HT1080 (cell line): Measurements from ENCODE around the gene NFATC2. TPM values are rescaled to one million over a fixed set of nuclear protein-coding genes. Genes with fewer than 3 reads are reported as not detected.

ENCODE experiments used
- DNase-seq: peaks from one replicate; pipeline ENCODE4 v3.0.0-alpha.2; 2015; ENCODE audit warnings: low read depth
- total RNA-seq: library from RNA; depleted of rRNA; stranded (reverse); fragments of >200 nt; shearing (Covaris generic); gene quantifications from 2 replicates; pipeline ENCODE4 v1.2.3, GENCODE V29; 2014

The NFATC2 gene
- total RNA-seq, 1 experiment from 2014 or later, result 0.23 TPM

DNA sequence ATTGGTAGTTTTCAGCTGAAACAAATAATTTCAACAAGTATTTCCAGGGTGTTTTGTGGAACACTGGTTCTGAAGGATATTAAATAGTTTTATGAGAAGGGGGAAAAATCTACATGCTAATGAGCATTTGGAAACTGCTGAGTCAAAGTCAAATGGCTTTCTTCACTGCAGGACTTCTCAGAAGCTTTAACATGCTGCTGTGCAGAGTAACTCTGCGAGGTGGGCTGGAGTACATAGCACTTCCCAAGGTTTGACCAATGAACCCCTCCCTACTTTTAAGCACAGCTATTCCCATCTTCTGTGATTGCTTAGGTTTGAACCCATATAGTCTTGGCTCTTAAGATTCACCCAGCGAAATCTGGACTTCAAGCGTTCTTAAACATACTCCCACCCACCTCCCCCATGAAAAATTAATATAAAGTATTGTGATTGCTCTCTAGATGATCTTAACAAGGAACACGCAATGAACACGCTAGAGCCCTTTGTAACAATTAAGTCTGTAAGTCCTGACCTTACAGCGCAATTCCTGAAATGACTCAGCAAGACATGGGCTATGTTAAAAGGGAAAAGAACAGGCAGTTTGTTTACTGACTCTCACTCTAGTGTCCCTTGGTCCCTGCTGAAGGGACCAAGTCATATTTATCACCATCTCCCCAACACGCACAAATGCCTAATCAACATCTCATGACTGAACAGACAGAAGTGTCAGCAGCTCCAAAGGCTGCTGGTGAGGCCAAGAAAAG is 105.2 kb downstream of the NFATC2 start:
- DNase-seq, result no peak

GRCh38 chr20:51434580-51435247 is 107.8 kb downstream of the NFATC2 start:
- peak; percentile 66 for DNase-seq

DNA sequence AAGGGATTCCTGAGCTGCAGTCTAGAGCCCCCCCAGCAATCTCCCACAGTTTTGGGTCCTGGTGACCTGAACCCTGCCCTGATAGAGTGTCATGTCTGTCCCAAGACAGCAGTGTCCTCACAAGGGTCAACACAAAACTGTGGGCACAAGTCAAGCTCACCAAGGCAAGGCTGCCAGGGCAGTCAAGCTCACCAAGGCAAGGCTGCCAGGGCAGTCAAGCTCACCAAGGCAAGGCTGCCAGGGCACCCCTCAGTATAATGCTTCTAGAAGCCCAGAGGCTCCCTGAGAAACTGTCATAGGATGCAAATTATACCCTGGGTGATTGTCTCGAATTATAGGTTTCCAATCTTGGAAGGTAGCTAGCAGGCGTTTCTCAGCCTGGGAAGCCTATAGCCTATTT is 108.5 kb downstream of the NFATC2 start:
- DNase-seq, result no peak

GRCh38 chr20:51432875-51433274 is 109.6 kb downstream of the NFATC2 start:
- no peak for DNase-seq

- DNase-seq, result no peak
Measured at GRCh38 chr20:51432251-51432784, 110.2 kb downstream of the NFATC2 start.

DNA sequence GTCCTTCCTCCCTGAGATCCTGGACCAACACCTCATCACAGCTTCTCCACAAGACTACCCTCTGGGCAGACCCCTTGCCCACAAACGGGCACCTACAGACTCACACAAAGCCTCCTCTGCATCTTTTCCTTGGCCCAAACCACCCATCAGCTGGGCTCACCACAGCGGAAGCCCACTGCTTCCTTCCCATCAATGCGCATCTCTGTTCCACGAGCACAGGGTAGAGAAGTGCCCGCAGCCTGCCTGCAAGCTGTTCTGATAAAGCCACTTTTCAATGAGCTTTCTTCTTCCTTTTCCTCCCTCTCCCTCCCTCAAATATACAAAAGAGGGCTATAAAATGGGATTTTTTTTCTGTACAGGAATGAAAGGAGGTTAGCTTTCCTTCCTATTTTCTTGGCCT is 111.2 kb downstream of the NFATC2 start:
- no peak for DNase-seq

DNA sequence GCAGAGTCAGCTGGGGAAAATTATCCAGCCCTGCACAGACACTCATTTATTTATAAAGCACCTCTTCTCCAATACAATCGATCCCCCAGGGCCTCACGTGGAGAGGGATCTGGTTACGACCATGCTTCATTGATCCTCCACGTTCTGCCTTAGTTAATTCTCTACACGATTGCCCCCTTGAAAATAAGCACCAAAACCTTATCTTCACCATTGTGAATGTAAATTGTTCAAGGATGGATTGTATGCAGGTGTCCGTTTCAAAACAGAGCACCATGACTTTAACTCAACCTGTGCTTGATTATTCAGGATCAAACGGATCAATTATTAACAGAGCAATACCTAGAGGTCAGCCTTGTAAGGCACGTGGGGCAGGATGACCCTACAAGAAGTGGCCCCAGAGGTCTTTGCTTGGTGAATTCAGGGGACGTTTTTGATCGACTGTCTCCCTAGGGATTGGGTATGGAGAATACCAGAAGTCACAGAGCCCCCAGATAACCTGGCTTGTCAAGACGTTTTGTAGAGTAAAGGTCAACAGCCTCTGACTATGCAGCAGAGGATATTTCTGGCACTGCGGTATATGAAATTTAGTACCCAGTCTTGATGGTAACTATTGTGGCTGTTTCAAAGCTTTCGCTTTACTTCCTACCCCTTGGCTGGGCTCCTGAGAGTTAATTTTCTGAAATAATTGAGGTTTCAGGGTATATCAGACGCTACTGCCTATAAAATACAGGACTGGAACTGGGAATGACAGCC is 112.1 kb downstream of the NFATC2 start:
- no peak for DNase-seq

DNA sequence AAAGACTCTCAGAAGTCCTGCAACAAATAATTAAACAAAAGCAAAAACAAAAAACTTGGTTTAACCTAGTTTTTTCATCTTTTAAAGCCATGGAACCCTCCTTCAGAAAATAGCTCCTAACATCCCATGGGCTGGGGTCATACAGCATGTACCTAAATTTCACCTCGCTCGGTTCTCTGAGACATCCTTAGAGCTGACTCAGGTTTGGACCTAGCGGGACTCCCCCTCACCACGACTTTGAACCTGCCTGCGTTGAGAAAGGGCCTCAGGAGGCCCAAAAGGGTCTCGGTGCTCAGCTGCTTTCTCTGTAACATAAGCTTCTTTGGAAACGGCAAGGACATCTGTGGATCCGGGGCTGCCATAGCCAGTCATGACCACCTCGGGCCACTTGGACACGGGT is 112.8 kb downstream of the NFATC2 start:
- no peak for DNase-seq

- DNase-seq, result no peak
Measured at GRCh38 chr20:51429144-51429482, 113.4 kb downstream of the NFATC2 start.

DNA sequence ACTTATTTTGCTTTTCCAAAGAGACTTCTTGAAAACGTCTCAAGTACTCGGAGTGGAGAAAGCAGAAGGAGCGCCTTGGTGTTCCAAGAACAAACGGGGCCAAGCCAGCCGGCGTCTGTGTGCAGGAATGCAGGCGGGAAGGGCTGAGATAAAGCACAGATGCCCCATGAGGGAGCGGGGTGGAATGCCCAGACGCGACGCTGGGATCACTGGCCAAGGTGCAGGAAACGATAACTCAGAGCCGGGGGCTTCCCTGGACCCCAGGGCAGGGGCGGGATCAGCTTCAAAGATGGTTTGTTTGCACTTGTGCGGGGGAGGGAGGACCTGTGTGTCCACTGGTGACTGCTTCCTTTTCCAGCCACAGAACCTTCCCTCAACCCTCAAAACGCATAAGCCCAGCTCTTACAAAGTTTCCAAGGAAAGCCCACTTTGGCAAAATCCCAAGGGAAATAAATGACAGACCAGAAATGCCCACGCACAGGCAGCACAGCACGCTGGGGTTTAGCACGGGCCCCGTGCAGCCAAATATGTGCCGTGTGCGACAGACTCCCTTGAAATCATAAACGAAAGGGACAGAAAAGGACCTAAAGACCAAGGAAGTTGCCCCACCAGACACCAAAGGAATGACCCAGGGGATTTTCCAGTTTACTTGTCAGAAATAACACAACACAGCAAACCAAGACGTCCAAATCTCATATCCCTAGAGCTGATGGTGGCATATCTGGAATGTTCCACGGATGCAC is 113.9 kb downstream of the NFATC2 start:
- DNase-seq, result no peak

- DNase-seq, result no peak
Measured at GRCh38 chr20:51427651-51428291, 114.7 kb downstream of the NFATC2 start.

- no peak for DNase-seq
Measured at GRCh38 chr20:51426718-51427650, 115.5 kb downstream of the NFATC2 start.

GRCh38 chr20:51425347-51426106 is 117.0 kb downstream of the NFATC2 start:
- DNase-seq, result no peak

DNA sequence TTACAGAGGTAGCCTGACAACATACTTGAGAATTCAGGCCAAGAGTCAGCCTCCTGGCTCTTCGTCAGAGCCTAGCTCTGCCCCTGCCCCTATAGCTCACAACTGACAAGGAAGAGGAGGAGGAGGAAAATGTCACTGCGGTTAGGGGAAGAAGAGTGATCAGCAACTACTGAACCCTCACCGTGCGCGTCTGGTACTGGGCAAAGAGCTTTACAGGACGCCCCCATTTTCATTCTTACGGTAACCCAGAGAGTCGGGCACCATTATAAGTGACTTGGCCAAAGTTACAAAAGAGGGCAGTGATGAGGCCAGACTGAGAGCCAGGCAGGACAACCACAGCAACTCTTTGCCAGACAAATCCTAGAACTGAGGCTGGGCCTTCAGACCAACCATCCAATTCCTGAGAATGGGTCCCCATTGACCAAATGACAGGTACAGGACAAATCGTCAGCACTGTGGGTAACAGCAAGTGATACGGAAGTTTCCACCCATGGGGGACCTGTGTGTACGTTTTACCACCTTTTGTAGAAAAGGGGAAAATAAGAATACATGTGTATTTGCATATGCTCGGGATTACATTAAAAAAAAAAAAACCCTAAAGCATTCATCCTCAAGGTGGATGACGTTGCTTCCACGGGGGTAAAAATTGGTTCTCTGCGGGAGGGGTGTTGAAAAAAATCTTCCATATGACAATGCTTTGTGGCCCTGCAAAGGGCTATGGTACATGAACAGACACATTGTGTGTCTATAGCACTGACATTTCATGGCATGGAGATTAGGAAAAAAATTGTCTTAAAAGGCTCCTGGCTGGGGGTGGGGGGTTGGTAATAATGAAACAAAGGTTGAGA is 118.0 kb downstream of the NFATC2 start:
- no peak for DNase-seq

DNA sequence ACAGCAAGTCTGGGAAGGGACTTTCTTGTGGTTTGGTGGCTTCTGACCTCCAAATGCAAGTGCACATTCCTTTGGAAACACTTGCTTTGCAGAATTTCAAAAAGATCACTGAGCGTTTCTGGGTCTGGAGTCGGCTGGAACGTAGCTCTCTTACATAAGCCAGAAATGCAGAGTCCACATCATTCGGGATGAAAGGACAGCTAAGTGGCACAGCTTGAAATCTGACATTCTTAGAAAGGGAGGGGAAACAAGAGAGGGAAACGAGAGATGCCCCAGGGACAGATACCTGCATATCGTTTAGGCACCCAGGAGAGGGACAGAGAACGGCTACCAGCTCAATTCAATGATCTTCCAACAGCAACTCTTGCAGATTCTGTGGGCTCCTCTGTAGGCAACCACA is 118.7 kb downstream of the NFATC2 start:
- no peak for DNase-seq

DNA sequence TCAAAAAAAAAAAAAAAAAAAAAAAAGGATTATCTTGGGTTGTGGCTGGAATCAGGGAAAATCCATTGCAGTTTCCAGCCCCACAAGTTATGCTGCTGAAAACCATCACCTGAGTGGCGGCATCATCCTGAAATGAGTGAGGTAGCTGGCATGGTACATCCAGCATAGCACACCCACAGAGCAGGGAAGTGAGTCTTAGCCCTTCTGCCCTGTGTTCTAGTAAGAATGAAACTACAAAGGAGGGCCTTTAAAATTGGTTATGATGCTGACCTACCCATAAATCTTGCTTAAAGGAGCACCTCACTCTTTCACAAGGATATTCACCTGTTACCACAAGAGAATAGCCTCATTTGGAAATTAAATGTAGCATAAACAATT is 119.2 kb downstream of the NFATC2 start:
- DNase-seq, result no peak

GRCh38 chr20:51422514-51423289 is 119.8 kb downstream of the NFATC2 start:
- no peak for DNase-seq
